Ishikawa (cell line): ENCODE measurements around the gene TP53AIP1.

Experiments used
- CEBPB ChIP-seq: IDR thresholded peaks from 2 replicates; pipeline ENCODE4 v1.6.1; 2012
- EP300 ChIP-seq: IDR thresholded peaks from 2 replicates; pipeline ENCODE4 v1.6.1; 2012; ENCODE audit warnings: borderline replicate concordance
- FOXM1 ChIP-seq: IDR thresholded peaks from 2 replicates; pipeline ENCODE4 v1.6.1; 2012; ENCODE audit warnings: low read depth, borderline replicate concordance
- MAX ChIP-seq: IDR thresholded peaks from 2 replicates; pipeline ENCODE4 v1.6.1; 2012
- NFIC ChIP-seq: IDR thresholded peaks from 2 replicates; pipeline ENCODE4 v1.6.1; 2012
- RAD21 ChIP-seq: IDR thresholded peaks from 2 replicates; pipeline ENCODE4 v1.6.1; 2012; ENCODE audit warnings: low read depth
- TCF12 ChIP-seq: IDR thresholded peaks from 2 replicates; pipeline ENCODE4 v1.6.1; 2012; ENCODE audit warnings: low read depth

GRCh38 chr11:128933481-128934178 lies 9.0 kb downstream of the TP53AIP1 start:
- no peak for TF ChIP-seq TCF12
- no peak for TF ChIP-seq EP300
- no peak for TF ChIP-seq CEBPB
- no peak for TF ChIP-seq FOXM1
- no peak for TF ChIP-seq MAX
- TF ChIP-seq NFIC = no peak
- TF ChIP-seq RAD21 = no peak
